Stimulated activated CD4-positive, alpha-beta T cell treated with anti-CD3 and anti-CD28 coated beads, Interleukin-1b, Interleukin-23, amount 100 ng/mL, for 24 hours (primary cell): Measurements from ENCODE around the gene ZNF562.
A peak's percentile ranks its signal among the peaks of the same experiment; 100 is the strongest.

Experiments used
- DNase-seq, 4 experiments: peaks; one replicate each; pipeline ENCODE4 v3.0.0-alpha.2; 2020; ENCODE audit warnings: low read depth in 4 of 4, low spot score in 1 of 4

The ZNF562 gene

GRCh38 chr19:9645472-9645871, 29.4 kb downstream of the ZNF562 start:
- no peak for DNase-seq

- DNase-seq, result no peak
Observed at GRCh38 chr19:9644472-9644871, 30.4 kb downstream of the ZNF562 start.

- DNase-seq, result no peak
Observed at GRCh38 chr19:9641810-9642209, 33.1 kb downstream of the ZNF562 start.

- DNase-seq, result no peak
Observed at GRCh38 chr19:9640956-9641355, 33.9 kb downstream of the ZNF562 start.

- DNase-seq, result no peak
Observed at GRCh38 chr19:9636018-9636417, 38.9 kb downstream of the ZNF562 start.

GRCh38 chr19:9627856-9628255, 47.0 kb downstream of the ZNF562 start:
- DNase-seq, result no peak

GRCh38 chr19:9622531-9622930, 52.4 kb downstream of the ZNF562 start:
- no peak for DNase-seq

- peak; percentile 66 to 80 (median 73) for DNase-seq
Observed at GRCh38 chr19:9621156-9622037, 53.5 kb downstream of the ZNF562 start, which contains the start of gene ZNF561. Gene ZNF561 (minus strand): TSS chr19:9621232. CDS start chr19:9619456, 1,776 bp downstream.

GRCh38 chr19:9620842-9621155, 54.1 kb downstream of the ZNF562 start:
- no peak for DNase-seq

GRCh38 chr19:9615844-9616243, 59.1 kb downstream of the ZNF562 start:
- DNase-seq, result no peak

GRCh38 chr19:9610484-9611113, 64.3 kb downstream of the ZNF562 start:
- no peak for DNase-seq

GRCh38 chr19:9608912-9609311, 66.0 kb downstream of the ZNF562 start:
- DNase-seq, result no peak

- no peak for DNase-seq
Observed at GRCh38 chr19:9597027-9597426, 77.9 kb downstream of the ZNF562 start.
